Uterus (tissue), 2 donors: ENCODE measurements around the gene DHODH.

ENCODE experiments used
- CTCF ChIP-seq, 4 experiments: fragments of 200-600 bp in 2 of 4; fragments of 450-650 bp in 2 of 4; sonication (generic) in 2 of 4; IDR thresholded peaks; one replicate each; pipeline ENCODE4 v1.5.1; 2016 to 2019; ENCODE audit warnings: antibody characterized with exemption in 4 of 4, mild to moderate bottlenecking in 2 of 4, moderate library complexity in 1 of 4
- POLR2A ChIP-seq, 2 donors: fragments of 450-650 bp; IDR thresholded peaks; one replicate each; pipeline ENCODE4 v1.6.1; 2016; ENCODE audit warnings: antibody characterized with exemption in 2 of 2, mild to moderate bottlenecking in 1 of 2, moderate library complexity in 1 of 2

GRCh38 chr16:71961066-71962039 lies 47.2 kb upstream of the DHODH start:
- TF ChIP-seq CTCF (IDR thresholded peaks at IDR 0.05) (peak; percentile 72 to 78 (median 76)), POLR2A (IDR thresholded peaks at IDR 0.05) (no peak)
